Osteoblast (primary cell): ENCODE measurements around the gene SCAMP1. TPM values are rescaled to one million over a fixed set of nuclear protein-coding genes. Genes with fewer than 3 reads are reported as not detected.

Source experiments
- DNase-seq: peaks from one replicate; pipeline ENCODE4 v3.0.0; 2011; ENCODE audit warnings: low spot score, mixed read lengths; ENCODE audit not compliant: insufficient read length; ENCODE audit errors: missing footprints
- H2AFZ ChIP-seq: 2 replicates; pipeline ENCODE4 v1.6.0; 2011; ENCODE audit warnings: mild to moderate bottlenecking, low read length
- H3K27ac ChIP-seq: 2 replicates; pipeline ENCODE4 v1.5.1; 2011; ENCODE audit warnings: mild to moderate bottlenecking, low read depth, low read length, moderate library complexity
- H3K27me3 ChIP-seq: 2 replicates; pipeline ENCODE4 v1.6.0; 2012; ENCODE audit warnings: mild to moderate bottlenecking, control low read depth, inconsistent platforms, low read length, moderate library complexity; ENCODE audit not compliant: insufficient read depth
- H3K36me3 ChIP-seq: 2 replicates; pipeline ENCODE4 v1.5.1; 2011; ENCODE audit warnings: mild to moderate bottlenecking, low read length, control low read depth, moderate library complexity; ENCODE audit not compliant: insufficient read depth
- H3K4me1 ChIP-seq: 2 replicates; pipeline ENCODE4 v1.5.1; 2011; ENCODE audit warnings: mild to moderate bottlenecking, low read length, control low read depth, moderate library complexity; ENCODE audit not compliant: insufficient read depth
- H3K4me2 ChIP-seq: 2 replicates; pipeline ENCODE4 v1.6.0; 2011; ENCODE audit warnings: mild to moderate bottlenecking, low read length; ENCODE audit not compliant: insufficient read depth
- H3K4me3 ChIP-seq: fragments of 200-600 bp; sonication (generic); 3 replicates; pipeline ENCODE4 v1.5.1; 2012; ENCODE audit warnings: mild to moderate bottlenecking, low read length, inconsistent platforms; ENCODE audit not compliant: insufficient read depth
- H3K79me2 ChIP-seq: 2 replicates; pipeline ENCODE4 v1.6.0; 2012; ENCODE audit warnings: mild to moderate bottlenecking, low read length, control low read depth, inconsistent platforms; ENCODE audit not compliant: insufficient read depth
- H3K9me3 ChIP-seq: 2 replicates; pipeline ENCODE4 v1.5.1; 2011; ENCODE audit warnings: low read depth, low read length, control low read depth
- H4K20me1 ChIP-seq: 2 replicates; pipeline ENCODE4 v1.6.0; 2012; ENCODE audit warnings: mild to moderate bottlenecking, low read length, control low read depth; ENCODE audit not compliant: insufficient read depth
- total RNA-seq: library from RNA; depleted of rRNA; stranded (reverse); fragments of >200 nt; gene quantifications from 2 replicates; pipeline ENCODE4 v1.2.3, GENCODE V29; 2012
- TF ChIP-seq, protein P1 (sequence below): IDR thresholded peaks from 2 replicates; pipeline ENCODE4 v1.5.1; 2011; ENCODE audit warnings: mild to moderate bottlenecking, low read depth, low read length, moderate library complexity; ENCODE audit errors: extremely low read depth

SCAMP1 gene
- total RNA-seq, 1 donor = 70.2 TPM

DNA sequence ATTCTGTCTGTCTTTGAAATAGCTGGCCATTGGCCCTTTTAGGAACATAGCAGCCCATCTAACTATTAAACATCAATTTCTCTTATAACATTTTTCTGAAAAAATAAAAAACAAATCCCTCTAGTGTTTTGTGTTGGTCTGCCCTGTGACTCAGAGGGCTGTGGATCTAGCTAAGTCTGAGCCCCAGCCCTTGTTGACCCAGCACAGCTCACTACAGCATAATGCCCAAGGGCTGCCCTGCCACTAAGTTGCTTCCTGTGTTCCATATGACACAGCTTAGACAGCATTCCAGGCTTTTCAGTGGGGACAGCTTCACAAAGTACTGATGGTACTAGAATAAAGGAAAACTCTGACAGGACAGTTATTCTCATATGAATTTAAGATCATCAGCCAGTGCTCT, 136.0 kb downstream of the SCAMP1 start:
- Histone ChIP-seq H2AFZ (no peak overlapping the region), H3K27me3 (no peaks in the 10 kb centered on the region), H3K4me2 (peak overlapping the region; percentile 9), H3K4me1 (peaks cover 29% of the 10 kb centered on the region), H3K36me3 (peaks cover 4% of the 10 kb centered on the region), H3K4me3 (no peak overlapping the region), H3K79me2 (peaks cover 76% of the 10 kb centered on the region), H3K9me3 (no peaks in the 10 kb centered on the region), H4K20me1 (no peaks in the 10 kb centered on the region), H3K27ac (peak overlapping the region; percentile 25)
- peak; percentile 86 for DNase-seq
- TF ChIP-seq, protein P1, sequence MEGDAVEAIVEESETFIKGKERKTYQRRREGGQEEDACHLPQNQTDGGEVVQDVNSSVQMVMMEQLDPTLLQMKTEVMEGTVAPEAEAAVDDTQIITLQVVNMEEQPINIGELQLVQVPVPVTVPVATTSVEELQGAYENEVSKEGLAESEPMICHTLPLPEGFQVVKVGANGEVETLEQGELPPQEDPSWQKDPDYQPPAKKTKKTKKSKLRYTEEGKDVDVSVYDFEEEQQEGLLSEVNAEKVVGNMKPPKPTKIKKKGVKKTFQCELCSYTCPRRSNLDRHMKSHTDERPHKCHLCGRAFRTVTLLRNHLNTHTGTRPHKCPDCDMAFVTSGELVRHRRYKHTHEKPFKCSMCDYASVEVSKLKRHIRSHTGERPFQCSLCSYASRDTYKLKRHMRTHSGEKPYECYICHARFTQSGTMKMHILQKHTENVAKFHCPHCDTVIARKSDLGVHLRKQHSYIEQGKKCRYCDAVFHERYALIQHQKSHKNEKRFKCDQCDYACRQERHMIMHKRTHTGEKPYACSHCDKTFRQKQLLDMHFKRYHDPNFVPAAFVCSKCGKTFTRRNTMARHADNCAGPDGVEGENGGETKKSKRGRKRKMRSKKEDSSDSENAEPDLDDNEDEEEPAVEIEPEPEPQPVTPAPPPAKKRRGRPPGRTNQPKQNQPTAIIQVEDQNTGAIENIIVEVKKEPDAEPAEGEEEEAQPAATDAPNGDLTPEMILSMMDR = no peak

DNA sequence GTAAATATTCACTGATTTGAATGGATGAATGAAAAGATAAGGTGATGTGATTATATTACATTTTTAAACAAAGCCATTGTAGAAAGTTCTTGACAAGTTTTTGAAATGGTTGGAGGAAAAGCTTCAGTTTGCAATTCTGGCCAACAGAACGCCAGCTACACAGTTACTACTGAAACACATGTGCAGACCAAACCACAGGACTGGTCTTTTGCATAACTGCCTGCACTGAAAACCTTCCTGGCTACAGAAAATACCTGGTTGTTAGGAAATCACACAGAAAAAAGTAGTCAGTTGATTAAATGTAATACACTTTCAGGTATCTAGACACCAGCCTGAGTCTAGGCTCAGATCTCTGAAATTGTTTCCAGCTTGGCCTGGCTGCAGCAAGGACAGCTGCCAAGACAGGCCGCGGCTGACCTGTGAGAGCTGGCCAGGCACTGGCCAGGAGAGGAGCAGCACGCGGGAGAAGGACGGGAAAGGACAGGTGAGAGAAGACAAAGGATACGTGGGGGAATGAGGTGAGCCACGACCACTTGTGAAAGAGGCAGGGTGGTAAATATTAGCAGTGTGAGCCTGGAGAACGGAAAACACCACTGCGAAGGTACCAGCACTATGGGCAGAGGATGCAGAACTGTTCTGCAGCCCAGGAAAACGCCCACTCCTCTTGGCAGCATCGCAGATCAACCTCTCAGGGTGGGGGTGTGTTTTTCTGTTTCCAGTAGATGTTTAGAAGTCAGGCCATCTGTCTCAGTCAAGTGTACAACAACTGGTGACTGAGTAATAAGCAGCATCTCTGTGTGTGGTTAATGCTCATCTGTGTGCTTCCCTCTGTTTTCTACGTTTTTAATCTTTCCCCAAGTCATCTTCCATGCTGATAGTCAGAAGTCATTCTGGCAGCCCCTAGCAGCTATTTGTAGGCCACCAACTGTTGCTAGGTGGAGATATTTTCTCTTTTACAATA, 137.4 kb downstream of the SCAMP1 start:
- Histone ChIP-seq H3K79me2 (peaks cover 81% of the 10 kb centered on the region), H3K4me2 (no peak overlapping the region), H3K9me3 (no peaks in the 10 kb centered on the region), H4K20me1 (no peaks in the 10 kb centered on the region), H3K4me1 (peaks cover 43% of the 10 kb centered on the region), H3K27me3 (no peaks in the 10 kb centered on the region), H2AFZ (no peak overlapping the region), H3K36me3 (peaks cover 4% of the 10 kb centered on the region), H3K4me3 (no peak overlapping the region), H3K27ac (no peak overlapping the region)
- DNase-seq = no peak
- TF ChIP-seq, protein P1 = no peak

DNA sequence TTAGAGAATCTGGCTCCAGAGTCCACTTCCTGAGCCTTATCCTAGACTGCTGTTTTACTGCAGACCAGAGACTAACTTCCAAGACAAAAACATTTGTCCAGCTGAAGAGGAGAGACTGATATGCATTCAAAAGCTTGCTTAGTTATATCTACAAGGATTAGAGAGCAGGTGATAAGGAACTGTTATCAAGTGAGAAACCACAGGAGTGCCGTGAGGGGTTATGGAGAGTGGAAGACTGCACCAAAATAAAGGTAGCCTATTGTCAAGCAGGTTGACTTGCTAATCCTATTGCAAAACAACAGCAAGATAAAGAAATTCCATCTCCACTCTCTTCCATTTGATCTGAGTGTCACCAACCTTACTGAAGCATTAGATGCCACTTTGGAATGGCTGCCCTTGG, 139.1 kb downstream of the SCAMP1 start:
- Histone ChIP-seq H3K4me1 (peaks cover 52% of the 10 kb centered on the region), H3K9me3 (no peaks in the 10 kb centered on the region), H3K4me2 (no peak overlapping the region), H3K4me3 (no peak overlapping the region), H3K27me3 (no peaks in the 10 kb centered on the region), H2AFZ (no peak overlapping the region), H3K79me2 (peaks cover 78% of the 10 kb centered on the region), H3K27ac (no peak overlapping the region), H4K20me1 (no peaks in the 10 kb centered on the region), H3K36me3 (no peaks in the 10 kb centered on the region)
- no peak for DNase-seq
- TF ChIP-seq, protein P1 = no peak

DNA sequence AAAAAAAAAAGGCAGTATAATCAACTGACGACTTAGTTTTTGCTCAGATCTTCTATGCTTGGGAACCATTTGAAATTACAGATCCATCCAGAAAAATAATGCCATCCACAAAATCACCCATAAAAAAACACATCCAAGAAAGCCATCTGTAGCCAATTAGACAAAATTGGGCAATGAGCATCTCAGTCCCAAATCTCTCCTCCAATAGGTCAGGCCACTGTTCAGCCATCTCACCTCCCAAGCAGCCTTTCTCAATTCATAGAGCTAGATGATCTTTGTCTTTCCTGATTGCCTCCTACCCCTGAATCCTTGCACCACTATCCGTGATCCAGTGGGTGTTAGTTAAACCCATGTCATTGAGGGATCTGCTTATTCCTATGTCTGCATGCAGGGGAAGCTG, 139.6 kb downstream of the SCAMP1 start:
- Histone ChIP-seq H3K36me3 (no peaks in the 10 kb centered on the region), H3K9me3 (no peaks in the 10 kb centered on the region), H3K4me3 (no peak overlapping the region), H2AFZ (no peak overlapping the region), H3K27ac (no peak overlapping the region), H3K4me1 (peaks cover 58% of the 10 kb centered on the region), H4K20me1 (no peaks in the 10 kb centered on the region), H3K4me2 (no peak overlapping the region), H3K79me2 (peaks cover 73% of the 10 kb centered on the region), H3K27me3 (no peaks in the 10 kb centered on the region)
- DNase-seq = no peak
- TF ChIP-seq, protein P1 = no peak
